ENCODE results near the gene DGCR2.

DNA sequence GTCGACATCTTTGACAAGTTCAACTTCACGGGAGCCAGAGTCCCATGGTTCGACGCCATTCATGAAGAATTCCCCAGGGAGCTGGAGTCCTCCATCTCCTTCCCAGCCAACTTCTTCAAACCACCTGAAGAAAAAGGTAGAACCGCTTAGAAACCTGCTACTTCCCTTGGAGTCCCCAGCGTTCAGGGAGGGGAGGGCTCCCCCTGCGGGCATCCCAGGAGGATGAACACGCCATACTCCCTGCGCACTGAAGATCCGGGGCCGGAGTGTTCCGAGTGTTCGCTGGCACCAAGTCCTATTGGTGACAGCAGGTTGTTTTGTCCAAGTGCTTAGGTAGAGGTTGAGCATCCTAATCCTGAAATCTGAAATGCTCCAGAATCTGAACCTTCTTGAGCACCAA is 134.4 kb downstream of the DGCR2 start:
- TF ChIP-seq, protein P1, sequence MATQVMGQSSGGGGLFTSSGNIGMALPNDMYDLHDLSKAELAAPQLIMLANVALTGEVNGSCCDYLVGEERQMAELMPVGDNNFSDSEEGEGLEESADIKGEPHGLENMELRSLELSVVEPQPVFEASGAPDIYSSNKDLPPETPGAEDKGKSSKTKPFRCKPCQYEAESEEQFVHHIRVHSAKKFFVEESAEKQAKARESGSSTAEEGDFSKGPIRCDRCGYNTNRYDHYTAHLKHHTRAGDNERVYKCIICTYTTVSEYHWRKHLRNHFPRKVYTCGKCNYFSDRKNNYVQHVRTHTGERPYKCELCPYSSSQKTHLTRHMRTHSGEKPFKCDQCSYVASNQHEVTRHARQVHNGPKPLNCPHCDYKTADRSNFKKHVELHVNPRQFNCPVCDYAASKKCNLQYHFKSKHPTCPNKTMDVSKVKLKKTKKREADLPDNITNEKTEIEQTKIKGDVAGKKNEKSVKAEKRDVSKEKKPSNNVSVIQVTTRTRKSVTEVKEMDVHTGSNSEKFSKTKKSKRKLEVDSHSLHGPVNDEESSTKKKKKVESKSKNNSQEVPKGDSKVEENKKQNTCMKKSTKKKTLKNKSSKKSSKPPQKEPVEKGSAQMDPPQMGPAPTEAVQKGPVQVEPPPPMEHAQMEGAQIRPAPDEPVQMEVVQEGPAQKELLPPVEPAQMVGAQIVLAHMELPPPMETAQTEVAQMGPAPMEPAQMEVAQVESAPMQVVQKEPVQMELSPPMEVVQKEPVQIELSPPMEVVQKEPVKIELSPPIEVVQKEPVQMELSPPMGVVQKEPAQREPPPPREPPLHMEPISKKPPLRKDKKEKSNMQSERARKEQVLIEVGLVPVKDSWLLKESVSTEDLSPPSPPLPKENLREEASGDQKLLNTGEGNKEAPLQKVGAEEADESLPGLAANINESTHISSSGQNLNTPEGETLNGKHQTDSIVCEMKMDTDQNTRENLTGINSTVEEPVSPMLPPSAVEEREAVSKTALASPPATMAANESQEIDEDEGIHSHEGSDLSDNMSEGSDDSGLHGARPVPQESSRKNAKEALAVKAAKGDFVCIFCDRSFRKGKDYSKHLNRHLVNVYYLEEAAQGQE (IDR thresholded peaks at IDR 0.05; ENCODE audit: low read depth, low read length), result no peak
- TF ChIP-seq NR2C1 (IDR thresholded peaks at IDR 0.05), result no peak
- TF ChIP-seq POLR2A (IDR thresholded peaks at IDR 0.05; ENCODE audit: low read depth, low read length), result no peak
- TF ChIP-seq ZZZ3 (IDR thresholded peaks at IDR 0.05; ENCODE audit: control insufficient read depth, insufficient read length, low read depth), result no peak
- TF ChIP-seq YY1 (IDR thresholded peaks at IDR 0.05; ENCODE audit: low read depth, low read length), result no peak
- no peak for TF ChIP-seq TAF1 (IDR thresholded peaks at IDR 0.05; ENCODE audit: borderline replicate concordance, low read depth, low read length)
- TF ChIP-seq PML (IDR thresholded peaks at IDR 0.05; ENCODE audit: low read length), result no peak
- TF ChIP-seq, protein P2, sequence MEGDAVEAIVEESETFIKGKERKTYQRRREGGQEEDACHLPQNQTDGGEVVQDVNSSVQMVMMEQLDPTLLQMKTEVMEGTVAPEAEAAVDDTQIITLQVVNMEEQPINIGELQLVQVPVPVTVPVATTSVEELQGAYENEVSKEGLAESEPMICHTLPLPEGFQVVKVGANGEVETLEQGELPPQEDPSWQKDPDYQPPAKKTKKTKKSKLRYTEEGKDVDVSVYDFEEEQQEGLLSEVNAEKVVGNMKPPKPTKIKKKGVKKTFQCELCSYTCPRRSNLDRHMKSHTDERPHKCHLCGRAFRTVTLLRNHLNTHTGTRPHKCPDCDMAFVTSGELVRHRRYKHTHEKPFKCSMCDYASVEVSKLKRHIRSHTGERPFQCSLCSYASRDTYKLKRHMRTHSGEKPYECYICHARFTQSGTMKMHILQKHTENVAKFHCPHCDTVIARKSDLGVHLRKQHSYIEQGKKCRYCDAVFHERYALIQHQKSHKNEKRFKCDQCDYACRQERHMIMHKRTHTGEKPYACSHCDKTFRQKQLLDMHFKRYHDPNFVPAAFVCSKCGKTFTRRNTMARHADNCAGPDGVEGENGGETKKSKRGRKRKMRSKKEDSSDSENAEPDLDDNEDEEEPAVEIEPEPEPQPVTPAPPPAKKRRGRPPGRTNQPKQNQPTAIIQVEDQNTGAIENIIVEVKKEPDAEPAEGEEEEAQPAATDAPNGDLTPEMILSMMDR (IDR thresholded peaks at IDR 0.05 in 2 of 3, conservative IDR thresholded peaks at IDR 0.05 in 1 of 3; ENCODE audit: control insufficient read depth in 2 of 3, extremely low read depth in 1 of 3, insufficient read depth in 1 of 3, low read depth in 3 of 3, low read length in 3 of 3), result no peak
- no peak for TF ChIP-seq GABPA (IDR thresholded peaks at IDR 0.05; ENCODE audit: low read depth)
